SIG-M5 treated with dmso at 0.1 percent for 504 hours (cell line): ENCODE measurements around the gene FBXO10.
"Not testable (repeated sequence)": the region's sequence is repeated elsewhere in the genome, so short reads cannot be mapped to it uniquely, and the experiment has no call there.

Source experiments
- DNase-seq: peaks from one replicate; lab custom pipeline; 2025; ENCODE audit not compliant: unreplicated experiment; lab: John Stamatoyannopoulos, UW

The FBXO10 gene

DNA sequence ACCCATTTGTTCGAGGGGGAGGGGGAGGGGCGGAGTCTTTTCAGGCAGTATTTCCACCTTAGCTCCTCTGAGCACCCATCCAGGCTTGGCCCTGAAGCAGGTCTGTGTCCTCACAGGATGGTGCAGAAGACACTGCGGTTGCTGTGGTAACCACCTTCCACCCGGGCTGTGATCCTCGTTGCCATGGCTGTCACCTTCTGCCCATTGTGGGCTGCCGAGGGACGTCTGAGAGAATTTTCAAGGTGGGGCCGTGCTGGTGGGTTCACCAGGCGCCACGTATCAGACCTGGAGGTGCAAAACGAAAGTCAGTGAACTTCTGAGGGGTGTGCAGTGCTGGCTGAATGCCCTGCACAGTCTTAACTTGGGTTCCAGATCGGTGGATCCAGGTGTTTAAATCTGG, 63.7 kb downstream of the FBXO10 start:
- no peak for DNase-seq

DNA sequence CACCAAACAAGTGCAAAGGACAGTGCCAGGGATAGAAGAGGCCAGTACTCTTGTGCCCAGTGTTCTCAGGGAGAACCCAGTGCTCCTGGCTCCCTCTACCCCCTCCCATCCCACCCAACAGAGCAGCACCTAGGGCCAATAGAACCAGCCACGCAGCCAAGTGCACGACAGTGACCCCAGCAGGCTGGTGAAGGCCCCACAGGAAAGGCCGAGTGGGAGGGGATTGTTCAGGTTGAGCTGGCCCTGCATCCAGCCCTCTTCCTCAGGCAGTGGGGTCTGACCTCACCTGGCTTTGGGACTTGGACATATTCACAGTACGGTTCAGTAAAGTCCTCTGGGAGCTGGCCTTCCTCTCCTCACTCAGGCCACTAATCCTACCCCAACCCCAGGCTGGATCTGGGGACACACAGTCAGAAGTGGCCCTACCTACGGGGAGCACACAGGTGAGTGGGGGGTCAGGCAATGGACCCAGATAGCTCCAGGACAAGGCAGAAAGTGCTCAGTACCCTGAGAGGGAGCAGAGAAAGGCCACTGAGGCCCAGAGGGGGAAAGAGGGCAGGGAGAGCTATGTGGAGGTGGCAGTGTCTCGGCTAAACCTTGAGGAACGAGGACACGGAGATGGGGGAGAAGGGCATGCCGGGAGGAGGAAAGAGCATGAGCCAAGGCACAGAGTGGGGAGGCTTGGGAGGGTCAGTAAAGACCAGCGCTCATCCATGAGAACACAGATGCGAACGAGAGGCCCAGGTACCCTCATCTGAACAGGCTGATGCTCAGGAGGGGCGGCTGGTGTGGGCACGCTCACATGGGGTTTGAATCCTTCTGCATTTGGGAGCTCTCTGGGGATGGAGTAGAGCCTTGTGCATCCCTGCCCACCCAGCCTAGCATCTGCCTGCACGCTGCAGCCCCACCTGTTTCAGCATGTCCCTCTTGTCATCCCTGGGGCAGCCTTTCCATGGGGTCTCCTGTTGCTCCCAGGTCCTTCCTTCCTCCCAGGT, 64.9 kb downstream of the FBXO10 start:
- DNase-seq = no peak

DNA sequence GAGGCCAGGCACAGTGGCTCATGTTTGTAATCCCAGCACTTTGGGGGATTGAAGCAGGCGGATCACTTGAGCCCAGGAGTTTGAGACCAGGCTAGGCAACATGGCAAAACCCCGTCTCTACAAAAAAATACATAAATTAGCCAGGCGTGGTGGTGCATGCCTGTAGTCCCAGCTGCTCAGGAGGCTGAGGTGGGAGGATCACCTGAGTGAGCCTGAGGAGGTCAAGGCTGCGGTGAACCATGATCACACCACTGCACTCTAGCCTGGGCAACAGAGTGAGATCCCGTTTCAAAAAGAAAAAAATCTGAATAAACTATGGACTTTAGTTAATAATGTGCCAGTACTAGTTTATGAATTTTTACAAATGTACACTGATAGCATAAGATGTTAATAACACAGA, 66.1 kb downstream of the FBXO10 start:
- not testable (repeated sequence) for DNase-seq

GRCh38 chr9:37509536-37509935, 66.6 kb downstream of the FBXO10 start:
- DNase-seq = no peak

DNA sequence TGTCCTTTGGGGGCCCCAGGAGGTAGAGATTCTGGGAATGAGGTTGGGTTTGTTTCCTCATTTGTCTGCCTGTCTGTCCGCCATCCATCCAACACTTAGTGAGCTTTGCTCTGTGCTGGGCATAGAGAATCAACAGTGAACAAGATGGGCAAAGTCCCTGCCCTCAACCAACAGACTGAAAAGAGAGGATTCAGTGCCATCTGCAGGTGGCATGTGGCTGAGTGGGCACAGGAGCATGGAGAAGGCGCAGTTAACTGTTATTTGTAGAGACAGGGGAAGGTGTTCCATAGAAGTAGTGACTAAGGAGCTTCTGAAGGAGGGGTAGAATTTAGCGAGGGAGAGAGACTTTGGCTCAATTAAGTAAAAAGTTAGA, 67.4 kb downstream of the FBXO10 start:
- no peak for DNase-seq

DNA sequence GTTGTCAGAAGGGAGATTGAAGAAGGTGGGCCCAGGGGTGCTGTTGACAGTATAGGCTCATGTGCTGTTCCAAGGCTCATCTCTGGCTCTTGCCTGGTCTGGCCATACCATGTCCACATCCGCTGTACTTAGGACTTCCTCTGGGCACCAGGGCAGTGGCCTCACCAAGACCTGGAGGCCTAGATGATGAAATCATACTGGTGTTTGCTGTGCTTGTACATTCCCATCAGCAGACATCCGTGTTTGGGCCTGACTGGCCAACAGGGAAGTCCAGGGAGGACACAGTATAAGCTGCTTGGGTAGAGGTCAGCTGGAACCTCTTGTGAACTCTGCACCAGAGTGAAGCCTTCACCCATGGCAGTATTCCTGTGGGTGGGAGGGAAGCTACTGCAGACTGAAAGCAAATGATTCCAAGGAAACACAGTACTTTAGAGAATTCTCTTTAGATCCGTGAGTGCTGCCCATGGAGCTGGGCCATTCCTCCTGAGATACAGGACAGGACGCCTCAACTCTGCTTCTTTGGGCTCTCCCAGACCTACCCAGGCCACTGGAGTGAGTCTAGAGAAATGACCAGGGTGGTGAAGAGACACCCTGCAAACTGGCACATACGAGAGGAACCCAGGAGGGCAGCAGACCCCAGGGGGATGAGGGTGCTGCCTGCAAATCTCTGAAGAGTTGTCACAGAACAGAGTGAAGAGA, 67.9 kb downstream of the FBXO10 start:
- no peak for DNase-seq

DNA sequence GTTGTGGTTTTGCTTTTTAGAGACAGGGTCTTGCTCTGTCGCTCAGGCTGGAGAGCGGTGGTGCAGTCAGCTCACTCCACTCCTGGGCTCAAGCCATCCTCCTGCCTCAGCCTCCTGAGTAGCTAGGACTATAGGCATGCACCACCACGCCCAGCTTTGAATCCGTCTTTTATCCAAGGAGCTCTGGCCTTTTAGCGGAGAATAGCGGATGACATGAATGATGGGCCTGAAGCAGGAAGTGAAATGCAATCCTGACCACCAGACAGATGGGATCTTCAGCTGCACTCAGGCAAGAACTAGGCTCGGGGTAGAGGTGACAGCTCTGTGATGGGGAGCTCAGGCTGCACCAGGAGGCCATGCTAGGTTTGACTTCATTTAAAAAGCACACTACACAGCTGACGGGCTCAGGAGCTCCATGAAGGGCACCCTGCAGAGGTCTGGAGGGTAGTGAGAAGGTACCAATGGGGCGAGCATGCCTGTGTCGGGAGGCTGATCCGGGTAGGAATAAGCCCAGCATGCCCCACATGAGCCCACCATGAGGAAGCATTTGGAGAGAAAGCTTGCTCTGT, 68.5 kb downstream of the FBXO10 start:
- no peak for DNase-seq

DNA sequence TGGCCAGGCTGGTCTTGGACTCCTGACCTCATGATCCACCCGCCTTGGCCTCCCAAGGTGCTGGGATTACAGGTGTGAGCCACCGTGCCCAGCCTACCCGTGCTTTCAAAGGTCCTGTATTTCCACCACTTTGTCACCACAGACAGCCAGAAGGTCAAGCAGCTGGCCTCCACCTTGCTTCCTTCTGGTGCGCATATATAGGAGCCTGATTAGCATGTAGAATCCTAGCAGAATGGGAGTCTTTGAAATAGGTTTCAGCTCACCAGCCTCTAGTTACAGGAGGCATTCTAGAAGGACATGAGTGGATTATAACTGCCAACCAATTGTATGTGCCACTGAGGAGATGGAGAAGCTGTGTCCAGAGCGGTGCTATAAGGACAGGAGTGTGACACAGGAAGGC, 71.6 kb downstream of the FBXO10 start:
- no peak for DNase-seq

DNA sequence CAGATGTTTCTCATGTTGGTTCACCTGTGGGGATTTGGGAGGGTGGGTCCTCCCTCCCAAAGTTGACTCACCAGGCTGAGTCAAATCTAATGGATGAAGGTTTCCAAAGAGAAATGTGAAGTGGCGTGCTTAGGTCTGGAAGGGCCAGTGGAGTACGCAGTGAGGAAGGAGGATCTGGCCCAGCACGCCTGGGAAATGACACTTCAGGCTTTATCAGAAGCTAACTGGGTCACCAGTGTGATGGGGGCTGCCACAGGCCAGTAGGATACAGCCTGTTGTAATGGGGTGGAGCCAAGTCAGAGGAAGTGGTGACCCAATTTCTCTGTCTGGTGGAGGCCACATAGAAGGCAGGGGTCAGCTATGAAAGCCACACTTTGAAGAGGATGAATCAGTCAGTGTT, 72.4 kb downstream of the FBXO10 start:
- peak; percentile 17 for DNase-seq

DNA sequence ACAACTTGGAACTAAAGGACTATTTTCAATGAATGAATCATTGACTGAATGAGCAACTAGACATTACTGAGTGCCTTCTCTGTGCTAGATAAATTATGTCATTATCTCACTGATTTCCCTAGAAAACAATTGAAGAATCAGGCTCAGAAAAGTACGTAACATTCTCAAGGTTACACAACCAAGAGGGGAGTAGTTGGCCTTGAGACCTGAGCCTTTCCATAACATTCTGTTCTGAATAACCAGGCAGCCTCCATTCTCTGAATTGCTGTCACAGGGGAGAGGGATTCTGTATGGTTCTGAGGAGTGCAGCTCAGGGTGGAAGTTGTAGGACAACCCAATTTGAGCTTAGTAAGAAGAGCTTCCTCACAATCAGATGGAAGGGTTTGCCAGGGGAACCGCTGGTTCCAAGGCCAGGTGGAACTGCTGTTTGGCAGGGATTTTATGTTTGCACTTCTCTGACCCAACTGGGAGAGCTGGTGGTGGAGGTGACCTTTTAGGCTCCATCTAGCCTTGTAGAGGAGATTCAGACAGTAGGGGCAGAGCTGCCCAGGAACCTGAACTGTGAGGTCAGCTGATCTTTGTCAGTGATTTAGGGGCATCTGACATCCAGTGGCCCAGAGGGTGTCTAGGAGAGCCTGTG, 74.1 kb downstream of the FBXO10 start:
- no peak for DNase-seq

- no peak for DNase-seq
Measured at GRCh38 chr9:37499297-37499696, 76.9 kb downstream of the FBXO10 start.

GRCh38 chr9:37498457-37498856, 77.7 kb downstream of the FBXO10 start:
- DNase-seq = no peak

DNA sequence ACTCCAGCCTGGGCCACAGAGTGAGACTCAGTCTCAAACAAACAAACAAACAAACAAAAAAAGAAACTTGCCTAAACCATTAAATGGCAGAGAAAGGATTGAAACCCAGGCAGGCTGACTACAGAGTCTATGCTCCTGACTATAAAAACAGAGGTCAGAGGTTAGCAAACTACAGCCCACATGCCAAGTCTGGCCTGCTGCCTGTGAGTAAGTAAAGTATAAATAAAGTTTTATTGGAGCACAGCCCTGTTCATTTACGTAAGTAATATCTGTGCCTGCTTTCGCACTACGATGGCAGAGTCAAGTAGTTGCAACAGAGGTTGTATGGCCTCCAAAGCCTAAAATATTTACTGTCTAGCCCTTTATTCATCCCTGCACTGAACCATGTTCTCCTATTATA, 78.9 kb downstream of the FBXO10 start:
- DNase-seq = no peak

DNA sequence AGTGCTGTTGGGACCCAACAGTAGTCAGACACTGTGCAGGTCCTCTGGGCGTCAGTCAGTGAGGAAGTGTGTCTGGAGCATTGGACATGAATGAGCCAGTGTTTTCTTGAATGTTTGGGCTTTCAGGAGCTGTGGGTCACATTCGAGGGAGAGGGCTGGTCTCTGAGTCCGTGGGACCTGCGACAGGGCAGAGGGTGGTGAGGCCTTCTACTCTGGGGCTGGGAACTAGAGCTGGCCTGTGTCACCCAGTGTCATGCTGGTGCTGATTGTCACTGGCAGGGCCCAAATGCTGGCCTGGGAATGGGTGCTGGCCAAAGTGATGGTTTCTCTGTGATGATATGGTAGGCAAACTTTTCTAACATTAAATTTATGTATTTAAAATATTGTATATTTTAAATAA, 80.2 kb downstream of the FBXO10 start:
- no peak for DNase-seq

DNA sequence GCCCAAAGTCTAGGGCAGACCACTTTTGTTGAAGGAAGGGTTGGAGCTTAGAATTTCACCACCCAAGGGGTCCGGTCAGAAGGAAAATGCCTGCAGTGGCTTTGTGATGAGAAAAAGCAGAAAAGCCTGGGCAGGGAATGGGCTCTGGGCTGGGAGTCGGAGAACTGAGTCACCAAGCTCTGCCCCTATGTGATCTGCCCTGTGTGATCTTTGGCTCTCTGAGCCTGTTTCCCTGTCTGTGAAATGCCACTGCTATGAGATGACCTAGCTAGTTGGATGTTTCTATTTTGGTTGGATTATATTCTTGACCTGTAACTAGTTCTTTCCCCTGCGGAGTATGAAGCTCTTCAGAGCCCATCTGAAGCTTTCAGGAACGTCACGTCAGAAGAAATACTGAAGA, 80.6 kb downstream of the FBXO10 start:
- DNase-seq = no peak

- no peak for DNase-seq
Measured at GRCh38 chr9:37491939-37492338, 84.2 kb downstream of the FBXO10 start.

DNA sequence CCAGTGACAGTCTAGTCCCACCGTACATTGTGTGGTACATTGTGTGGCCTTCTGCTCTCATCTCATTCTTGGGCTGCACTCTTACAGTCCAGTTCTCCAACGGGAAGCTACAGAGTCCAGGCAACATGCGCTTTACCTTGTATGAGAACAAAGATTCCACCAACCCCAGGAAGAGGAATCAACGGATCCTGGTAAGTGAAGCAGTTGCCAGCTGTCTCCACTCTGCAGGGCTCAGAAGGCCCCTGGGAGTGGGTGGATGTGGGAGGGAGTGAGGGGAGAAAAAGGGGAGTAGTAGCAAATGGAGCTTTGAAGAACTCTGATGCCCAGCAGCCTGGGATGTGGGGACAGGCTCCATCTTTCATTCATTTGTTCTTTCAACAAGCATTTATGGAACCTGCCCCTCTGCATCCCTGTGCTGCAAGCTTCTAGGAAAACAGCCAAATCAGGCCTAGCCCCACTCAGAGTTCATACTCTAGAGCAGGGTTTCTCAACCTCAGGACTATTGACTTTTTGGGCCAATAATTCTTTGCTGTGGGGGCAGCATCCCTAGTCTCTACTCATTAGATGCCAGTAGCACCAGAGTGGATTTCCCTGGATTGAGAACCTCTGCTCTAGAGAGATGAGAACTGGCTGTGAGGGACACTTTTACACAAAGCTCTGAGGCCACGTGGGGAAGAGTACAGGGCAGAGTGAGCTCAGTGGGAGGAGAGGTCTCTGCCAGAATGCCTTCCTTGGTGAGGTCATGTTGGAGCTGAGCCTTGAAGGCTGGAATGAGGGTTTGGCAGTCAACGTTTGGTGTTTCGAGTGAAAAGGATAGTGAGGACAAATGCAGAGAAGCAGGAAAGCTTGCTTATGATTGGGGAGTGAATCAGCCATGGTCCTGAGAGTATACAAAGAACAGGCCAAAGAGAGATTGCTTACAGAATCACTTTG, 89.3 kb downstream of the FBXO10 start:
- DNase-seq = no peak

DNA sequence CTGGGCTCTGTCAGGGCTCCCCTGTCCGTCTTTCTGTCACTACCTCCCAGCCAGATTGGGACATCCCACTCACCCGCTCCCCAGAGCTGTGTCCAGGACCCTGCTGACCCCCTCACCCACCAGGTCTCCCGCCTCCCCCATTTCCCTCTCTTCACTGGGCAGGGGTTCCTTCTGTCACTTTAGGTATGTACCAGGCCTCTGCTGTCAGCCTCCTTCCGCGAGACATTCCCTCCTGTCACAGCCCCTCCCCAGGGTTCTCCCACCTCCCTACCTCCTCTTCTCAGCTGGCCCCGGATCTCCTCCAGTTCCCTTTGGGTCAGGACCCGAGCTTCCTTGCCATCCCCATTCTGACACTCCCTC, 89.9 kb downstream of the FBXO10 start:
- DNase-seq = no peak

DNA sequence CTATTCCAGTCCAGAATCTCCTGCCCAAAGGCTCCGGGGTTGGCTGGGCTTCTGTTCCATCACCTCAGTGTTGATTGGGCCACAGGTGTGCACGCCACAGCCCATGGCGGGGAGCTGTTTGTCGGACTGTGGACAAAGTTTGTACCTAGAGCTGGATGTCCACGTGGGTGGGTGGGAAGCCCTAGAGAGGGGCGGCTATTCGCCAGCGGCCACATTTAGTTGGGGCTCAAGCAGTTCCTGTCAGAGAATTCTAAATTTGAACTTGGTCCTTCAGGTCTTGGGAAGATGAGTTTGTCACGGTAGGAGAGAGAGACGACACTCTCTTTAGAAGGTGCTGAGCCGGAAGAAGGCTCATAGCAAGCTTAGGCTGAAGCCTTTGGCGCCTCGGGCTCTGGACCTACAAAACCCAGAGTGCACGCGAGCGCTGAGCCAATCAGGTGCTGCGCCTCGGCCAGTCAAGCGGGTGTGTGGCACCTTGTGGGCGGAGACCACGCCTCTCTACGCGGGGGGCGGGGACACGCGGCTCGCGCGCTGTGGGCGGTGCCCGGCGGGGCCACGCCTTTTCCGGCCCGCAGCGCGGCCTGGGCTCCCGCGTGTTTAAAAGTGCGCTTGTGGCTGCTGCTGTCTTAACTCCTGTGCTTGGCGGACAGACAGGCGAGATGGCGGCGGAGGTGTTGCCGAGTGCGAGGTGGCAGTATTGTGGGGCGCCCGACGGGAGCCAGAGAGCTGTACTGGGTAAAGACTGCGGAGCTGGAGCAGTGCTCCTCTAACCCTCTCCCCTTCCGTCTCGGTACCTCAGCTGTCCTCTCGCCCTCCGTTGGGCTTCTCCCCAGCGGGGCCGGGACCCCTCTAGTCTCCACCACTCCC, 90.6 kb downstream of the FBXO10 start, which contains the start of gene POLR1E:
POLR1E (plus strand) TSS at position 560 of the 867 bp plus-strand sequence; CDS start at position 660, 100 bp downstream.
- DNase-seq = peak; percentile 80
